GM19328 (cell line): ENCODE data around the gene KIF12.

ENCODE experiments used
- ATAC-seq: cut with Tn5 transposase; IDR thresholded peaks from one replicate; pipeline ENCODE4 v1.9.1; 2021; ENCODE audit warnings: mild to moderate bottlenecking, moderate library complexity; ENCODE audit not compliant: unreplicated experiment

KIF12 gene

DNA sequence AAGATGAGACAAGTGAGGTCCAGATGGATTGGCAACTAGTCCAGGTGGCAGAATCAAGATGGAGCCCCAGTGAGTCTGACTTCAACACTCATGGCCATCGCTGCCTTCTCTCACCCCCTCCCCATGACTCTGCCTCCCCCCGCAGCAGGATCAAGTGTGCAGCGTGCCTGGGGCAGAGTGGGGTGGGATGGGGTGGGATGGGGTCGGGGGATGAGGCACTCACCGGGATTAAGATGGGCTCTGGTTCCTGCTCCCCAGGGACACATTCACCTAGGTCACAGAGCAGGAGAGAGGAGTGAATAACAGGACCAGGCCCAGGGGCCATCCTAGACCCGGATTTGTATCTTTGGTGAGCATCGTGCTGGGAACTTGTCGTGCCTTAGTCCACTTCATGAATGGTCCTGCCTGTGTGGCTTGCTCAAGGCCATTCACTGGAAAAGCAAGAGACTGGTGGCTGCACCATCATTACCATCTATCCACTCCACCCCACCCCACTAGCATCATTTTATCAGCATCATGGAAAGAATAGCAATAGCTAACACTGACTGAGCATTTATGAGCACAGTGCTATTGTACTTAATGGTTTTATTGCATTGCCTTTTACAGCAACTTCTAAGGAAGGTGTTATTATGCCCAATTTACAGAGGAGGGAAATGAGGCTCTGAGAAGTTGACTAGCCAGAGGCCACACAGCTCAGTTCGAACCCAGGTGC, 29.5 kb downstream of the KIF12 start:
- no peak for ATAC-seq

DNA sequence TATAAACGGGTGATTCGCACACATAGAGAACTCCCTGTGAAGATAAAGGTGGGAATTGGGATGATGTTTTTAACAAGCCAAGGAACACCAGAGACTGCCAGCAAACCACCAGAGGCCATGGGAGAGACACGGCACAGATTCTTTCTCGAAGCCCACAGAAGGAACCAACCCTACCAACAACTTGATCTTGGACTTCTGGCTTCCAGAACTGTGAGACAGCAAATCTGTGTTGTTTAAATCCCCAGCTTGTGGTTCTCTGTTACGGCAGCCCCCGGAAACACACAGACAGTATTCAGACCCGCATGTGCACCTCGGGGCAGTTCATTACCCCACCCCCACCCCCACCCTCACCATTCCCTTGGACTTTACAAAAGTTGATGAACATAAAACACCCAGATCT, 33.8 kb downstream of the KIF12 start:
- no peak for ATAC-seq

DNA sequence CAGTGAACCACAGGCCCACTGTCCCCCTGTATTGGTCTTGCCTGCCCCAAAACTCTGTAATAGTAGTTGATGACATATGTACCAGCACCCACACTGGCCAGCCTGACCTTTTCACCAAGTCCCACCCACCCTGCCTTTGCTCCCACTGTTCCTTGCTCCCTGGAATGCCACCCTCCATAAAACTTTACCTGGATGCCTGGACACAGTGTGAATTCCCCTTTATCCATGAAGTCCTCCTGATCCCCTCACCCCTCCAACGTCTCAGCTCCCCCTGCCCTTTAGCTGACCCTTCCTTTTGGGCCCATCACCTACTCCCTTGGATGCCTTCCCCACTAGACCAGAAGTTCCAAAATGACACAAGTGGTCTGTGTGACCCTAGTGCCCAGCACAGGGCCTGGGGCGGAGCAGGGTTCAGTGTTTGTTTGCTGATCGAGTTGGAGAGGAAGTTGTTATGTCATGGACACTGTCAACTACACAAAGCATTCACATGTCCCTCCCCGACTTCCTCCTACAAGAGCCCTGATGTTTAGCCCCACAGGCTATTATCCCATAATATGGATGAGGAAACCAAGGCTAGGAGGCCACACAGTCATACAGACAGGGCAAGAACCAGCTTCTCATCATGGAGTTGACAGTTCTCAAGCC, 37.1 kb downstream of the KIF12 start:
- ATAC-seq = no peak

DNA sequence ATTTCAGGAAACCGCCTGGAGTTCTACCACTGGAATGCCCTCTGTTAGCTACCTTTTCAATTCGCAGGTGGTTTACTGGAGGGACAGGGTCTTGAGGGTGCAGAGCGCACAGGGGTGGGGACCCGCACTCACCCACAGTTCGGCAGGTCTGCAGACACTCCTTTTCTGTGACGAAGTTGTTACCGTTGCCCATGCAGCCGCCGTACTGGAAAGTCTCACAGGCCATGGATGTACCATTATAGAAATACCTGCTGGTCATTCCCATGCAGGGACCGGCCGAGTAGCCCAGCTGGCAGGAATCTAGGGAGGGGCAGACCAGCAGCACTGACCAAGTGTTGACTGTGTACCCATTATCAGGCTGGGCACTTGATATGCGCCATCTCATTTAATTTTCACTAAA, 37.8 kb downstream of the KIF12 start:
- ATAC-seq = no peak

DNA sequence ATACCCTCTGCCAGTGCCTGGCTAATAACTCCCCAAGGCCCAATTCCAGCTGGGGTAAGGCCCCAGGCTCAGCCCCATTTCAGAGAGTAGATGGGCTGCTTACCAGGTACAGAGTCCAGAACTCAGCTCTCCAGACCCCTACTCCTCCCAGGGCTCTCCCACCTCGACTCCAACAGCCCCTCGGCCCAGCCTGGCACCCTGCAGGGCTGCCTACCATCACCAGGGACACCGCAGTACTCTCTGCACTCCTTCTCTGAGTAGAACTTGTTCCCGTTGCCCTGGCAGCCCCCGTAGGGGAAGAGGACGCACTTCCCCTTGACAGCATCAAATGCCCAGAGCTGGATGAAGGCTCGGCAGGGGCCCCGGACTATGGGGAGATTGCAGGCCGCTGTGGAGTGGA, 38.4 kb downstream of the KIF12 start:
- no peak for ATAC-seq

DNA sequence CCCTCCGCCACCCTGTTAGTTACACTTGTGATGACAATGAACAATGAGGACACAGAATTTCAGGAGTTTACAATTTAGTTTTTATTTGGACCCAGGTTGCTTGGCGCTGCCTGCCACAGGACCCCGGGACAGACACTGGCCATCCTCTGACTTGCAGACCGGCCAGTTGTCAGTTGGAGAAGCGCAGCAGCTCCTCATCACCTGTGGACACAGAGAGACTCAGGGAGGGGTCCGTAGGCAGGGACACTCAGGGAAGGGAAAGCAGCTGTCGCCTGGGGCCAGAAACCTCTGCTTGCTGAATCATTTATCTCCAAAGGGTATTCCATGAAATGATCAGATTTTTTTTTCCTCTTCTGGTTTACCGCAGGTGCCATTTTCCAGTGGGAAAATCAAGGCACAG, 39.0 kb downstream of the KIF12 start:
- ATAC-seq = no peak

DNA sequence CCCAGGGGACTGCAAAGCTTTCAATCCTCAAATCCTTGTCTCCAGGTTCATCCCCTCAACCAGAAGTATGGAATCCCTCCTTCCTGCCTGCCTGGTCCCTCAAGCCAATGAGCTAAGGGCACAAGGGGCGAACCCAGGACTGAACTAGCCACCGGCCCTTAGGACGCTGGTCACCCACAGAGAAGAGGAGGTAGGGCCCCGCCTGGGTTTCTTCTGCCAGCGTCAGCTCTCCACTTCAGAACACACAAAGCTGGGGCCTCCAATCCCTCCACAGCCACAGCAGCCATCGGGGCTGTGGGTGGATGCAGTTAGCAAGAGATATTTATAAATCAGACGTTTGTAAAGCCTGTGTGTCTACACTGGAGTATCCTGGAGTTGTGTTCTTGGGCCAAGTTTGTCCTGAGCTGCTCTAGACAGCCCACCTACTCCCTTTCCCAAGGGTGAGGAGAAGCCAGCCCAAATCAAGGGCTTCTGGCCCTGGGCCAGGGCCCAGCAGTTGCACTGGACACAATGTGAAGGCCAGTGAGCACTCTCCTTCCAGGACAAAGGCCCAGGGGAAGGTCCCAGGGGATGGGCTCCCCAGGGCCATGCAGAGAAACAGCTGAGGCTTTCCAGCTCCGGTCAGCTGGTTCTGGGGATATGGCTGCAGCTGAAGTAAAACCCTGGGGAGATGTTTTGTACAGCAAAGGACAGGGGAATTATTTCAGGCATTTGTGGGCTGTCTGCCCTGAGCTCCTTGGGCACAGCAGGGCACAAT, 39.9 kb downstream of the KIF12 start:
- ATAC-seq = no peak

DNA sequence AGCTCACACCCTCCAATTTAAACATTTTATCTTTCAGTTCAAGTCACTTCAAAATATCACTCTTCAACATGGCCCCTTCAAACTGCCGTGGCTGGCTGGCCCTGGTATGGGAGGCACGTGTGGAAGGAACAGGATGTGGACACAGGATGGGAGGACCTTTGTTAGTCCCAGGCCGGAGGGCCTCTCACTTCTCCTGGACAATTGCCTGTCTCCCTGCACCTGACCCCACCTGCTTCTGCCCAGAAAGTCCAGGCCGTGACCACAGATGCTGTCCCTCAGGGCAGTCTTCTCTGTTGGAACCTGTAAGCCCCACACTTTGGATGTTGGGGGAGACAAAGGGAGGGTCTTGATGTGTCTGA, 40.4 kb downstream of the KIF12 start:
- ATAC-seq = no peak

DNA sequence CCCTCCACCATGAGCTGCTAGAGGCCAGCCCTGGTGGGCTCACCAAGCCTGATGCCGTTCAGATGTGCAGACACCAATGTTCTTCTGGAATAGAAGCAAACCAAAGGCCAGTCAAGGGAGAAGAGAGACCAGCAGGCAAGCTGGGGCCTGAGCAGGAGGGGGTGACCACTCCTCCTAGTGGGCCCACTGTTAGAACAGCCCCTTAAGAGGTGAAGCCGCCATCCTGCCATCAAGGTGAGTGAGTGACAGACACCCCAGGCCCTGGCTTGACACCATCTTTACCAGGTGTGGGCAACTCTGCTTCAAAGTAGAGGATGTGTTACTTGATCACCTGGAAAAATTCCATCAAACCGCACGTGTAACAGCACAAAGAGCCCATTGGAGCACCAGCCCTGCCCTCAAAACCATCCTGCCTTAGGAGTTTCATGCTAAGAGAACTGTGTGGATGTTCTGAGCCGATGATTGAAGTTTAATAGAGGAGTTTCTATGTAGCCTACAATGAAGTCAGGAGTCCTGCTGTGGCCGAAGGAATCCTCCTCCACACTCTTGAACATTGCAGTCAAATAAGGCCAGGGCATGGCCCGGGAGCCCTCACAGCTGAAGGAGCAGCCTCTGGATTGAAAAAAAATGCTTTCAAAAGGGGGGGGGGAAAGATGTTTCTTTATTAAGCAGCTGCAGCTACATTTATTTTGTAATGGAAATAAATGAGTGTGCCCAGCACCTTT, 41.8 kb downstream of the KIF12 start:
- ATAC-seq = no peak

DNA sequence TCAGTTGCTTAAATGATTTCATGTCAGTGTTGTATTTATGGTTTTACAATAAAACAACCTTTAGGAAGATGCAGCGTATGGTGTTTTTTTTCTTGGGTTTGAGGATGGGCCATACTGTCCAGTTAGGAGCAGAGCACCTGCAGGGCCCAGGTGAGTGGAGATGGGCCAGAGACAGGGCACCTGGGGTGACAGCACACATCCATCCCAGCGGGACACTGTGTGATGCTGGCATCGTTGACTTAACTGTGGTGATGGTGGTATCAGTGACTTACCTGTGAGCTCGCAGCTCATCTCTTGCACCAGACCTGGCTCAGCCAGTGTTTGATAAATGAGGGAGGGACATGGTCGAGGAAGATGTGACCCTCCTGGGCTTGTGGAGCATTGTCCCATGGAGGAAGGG, 42.6 kb downstream of the KIF12 start:
- ATAC-seq = no peak

DNA sequence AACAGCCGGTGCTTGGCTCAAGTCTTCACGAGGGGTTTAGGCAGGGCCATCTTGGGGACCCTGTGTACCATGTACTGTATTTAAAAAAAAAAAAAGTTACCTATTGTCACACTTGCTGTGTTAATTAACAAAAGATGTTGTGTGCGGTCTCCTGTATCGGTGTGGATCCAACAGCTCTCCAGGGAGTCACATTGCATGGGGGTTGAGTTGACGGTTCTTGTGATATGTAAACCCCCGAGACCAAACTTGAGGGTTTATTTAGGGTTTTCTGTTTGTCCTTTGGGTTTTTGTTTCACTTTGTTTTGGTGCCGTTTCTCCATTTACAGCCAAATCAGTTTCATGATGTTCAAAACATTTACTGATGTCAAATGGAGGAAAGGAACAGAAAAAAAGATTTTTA, 43.2 kb downstream of the KIF12 start:
- no peak for ATAC-seq

DNA sequence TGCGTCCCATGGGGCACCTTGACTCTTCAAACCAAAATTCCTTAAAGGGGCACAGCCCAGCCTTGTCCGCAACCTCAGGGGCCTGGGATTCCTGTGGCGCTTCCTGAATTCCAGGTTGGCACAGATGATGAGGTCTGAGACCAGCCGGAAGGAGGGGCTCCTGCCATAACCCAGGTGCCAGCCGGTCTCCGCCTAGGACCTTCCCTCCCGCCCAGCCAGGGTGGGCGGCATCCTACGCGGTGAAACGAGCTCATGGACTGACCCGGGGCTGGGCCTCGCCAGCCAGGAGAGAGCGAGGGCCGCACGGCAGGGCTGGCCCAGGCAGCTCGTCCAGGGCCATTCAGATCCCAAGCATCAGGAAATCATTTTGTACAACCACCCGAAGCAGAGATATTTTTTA, 44.0 kb downstream of the KIF12 start:
- ATAC-seq = no peak

DNA sequence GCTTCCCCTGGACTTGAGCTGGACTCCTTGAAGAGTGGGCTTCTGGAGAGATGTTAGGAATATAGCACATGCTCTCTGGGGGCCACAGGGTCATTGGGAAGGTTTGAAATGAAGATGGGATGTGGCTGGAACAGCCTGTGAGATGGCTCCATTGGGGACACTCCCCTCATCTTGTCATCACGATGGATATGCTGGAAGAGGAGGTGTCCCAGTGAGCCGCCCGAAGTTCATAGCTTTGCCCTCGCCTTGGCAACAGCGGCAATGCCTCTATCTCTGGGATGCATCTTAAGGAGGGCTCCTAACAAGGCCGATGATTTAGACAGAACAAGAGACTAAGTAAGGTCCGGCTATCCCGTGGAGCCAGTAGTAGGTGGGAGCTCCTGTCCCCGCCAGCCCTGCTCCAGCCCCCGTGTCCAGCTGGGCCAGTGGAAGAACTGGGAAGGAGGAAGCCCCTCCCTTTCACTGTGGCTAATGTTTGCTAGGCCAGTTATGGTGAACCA, 44.9 kb downstream of the KIF12 start:
- ATAC-seq = no peak

DNA sequence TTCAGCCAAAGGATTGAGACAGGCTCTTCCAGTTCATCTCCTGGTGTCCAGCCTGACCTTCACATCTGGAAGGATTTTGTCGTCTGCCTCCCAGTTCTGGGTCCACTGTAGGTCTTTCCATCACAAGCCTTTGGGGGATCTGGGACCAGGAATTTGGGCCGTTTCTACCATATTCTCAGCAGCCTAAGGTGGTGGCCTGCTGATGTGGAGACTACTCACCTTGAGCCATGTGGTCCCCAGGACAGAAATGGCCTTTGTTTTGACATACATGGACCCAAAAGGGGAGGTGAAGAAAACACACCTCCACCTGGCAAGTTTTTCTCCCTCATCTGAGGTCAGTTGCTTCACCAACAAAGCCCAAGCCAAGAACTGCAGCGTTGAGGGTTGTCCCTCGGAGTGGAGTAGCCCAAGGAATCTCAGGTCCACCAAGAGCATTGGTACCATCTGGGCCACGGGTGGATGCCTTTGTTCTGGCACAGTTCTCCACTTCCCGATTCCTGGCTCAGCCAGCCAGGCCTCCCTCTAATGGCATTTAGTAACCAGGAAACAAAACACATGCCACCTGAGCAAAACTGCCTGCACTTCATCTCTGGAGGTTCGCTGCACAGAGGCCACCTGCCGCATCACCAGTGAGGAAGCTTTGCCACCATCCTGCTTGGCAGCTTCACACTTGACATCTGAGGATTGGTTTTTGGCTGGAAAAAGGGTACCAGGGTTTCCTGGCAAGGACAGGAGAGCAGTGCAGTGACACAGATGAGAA, 45.7 kb downstream of the KIF12 start:
- no peak for ATAC-seq

DNA sequence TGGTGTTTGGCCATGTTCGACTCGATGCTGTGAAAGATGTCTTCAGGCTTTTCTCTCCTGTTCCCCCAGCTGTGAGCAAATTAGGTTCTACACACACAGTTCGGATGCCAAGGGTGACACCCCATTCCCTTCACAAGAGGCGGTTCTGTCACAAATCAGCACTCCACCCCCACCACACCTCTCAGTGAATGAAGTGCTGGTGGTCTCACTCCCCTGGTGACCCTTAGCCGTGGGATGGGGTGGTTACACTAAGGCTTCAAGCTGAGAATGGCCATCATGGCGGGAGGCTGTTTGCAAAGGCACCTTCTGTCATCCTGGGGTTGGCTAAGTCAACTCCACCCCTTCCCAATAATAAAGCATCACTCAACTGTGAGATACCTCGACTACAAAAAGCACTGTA, 47.4 kb downstream of the KIF12 start:
- ATAC-seq = no peak

DNA sequence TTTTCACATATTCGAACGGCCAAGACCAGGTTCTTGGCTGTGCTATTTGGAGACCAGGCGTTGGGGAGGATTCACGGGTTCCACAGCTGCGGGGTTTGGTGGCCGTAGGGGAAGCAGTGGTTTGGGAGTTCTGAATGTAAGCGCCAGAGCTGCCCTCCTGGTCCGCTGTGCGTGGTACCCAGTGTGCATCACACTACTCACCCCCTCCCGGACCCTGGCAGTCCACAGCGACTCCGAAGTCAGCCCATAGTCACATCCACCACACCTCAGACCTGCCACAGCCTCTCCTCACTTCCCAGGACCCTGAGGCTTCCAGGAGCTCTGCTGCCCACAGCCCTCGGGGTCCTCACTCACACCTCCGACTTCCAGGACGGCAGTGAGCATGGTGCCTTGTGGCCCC, 47.8 kb downstream of the KIF12 start:
- no peak for ATAC-seq

DNA sequence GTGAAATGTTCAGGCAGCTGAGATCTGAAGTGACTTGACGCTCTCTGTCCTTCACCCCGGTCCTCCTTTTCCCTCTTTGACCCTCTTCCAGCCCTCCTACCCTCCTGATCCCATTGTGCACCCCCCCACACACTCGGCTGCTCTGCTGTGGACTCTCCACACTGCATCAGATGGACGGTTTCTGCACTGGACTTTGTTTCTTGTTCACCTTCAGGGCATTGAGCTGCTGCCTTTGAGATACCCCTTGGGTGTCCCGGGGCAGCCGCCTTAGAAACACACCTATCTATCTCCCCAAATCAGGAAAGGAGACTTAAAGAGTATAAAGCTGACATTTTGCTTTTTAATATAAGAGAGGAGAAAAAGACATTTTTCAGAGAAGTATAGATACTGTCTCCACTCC, 48.4 kb downstream of the KIF12 start:
- ATAC-seq = no peak

DNA sequence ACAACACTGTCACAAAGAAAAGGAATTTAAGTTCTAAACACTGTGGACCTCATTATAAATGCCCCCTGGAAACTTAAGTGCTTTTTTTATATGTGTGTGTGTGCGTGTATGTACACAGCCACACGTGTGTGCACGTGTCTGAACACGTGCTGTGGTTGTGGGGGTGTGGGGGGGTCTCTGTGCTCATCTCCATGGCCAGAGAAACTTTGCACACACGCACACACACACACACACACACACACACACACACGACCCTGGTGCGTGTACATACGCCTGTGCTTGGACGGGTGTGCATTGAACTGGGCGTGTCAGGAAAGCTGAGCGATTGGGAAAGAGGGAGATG, 48.9 kb downstream of the KIF12 start:
- no peak for ATAC-seq

DNA sequence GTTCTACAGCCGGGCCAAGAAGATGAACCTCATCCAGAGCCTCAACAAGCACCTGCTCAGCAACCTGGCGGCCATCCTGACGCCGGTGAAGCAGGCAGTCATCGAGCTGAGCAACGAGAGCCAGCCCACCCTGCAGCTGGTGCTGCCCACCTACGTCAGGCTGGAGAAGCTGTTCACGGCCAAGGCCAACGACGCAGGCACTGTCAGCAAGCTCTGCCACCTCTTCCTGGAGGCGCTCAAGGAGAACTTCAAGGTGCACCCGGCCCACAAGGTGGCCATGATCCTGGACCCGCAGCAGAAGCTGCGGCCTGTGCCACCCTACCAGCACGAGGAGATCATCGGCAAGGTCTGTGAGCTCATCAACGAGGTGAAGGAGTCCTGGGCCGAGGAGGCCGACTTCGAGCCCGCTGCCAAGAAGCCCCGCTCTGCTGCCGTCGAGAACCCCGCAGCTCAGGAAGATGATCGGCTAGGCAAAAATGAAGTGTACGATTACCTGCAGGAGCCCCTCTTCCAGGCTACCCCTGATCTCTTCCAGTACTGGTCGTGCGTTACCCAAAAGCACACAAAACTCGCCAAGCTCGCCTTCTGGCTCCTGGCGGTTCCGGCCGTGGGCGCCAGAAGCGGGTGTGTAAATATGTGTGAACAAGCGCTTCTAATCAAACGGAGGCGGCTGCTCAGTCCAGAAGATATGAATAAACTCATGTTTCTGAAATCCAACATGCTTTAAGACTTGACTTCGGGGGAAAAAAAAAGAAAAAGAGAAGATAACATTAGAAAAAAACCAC, 49.5 kb downstream of the KIF12 start:
- ATAC-seq = no peak
